Esophagus muscularis mucosa (tissue), 4 donors: ENCODE results near the gene RAB20. TPM values are rescaled to one million over a fixed set of nuclear protein-coding genes. Genes with fewer than 3 reads are reported as not detected.
A peak's percentile ranks its signal among the peaks of the same experiment; 100 is the strongest.

ENCODE experiments used
- DNase-seq: peaks from one replicate; pipeline ENCODE4 v3.0.0-alpha.2; 2017; ENCODE audit errors: extremely low spot score
- H3K27ac ChIP-seq, 4 donors: fragments of 200-600 bp; sonication (generic); replicated peaks in 1 of 4; 1 replicate in 3 of 4; 2 replicates in 1 of 4; pipeline ENCODE4 v1.5.1; 2016 to 2019; ENCODE audit warnings: mild to moderate bottlenecking in 1 of 4
- H3K27me3 ChIP-seq, 4 donors: fragments of 200-600 bp; sonication (generic); one replicate each; pipeline versions ENCODE4 v1.5.1 to v1.6.0; 2016 to 2019
- H3K36me3 ChIP-seq, 4 donors: fragments of 200-600 bp; sonication (generic); one replicate each; pipeline ENCODE4 v1.5.1; 2016 to 2019
- H3K4me1 ChIP-seq, 4 donors: fragments of 200-600 bp; sonication (generic); one replicate each; pipeline ENCODE4 v1.5.1; 2016 to 2019
- H3K4me3 ChIP-seq, 4 donors: fragments of 200-600 bp; sonication (generic); 1 replicate in 2 of 4; 2 replicates in 2 of 4; pipeline ENCODE4 v1.5.1; 2016 to 2019; ENCODE audit warnings: mild to moderate bottlenecking in 4 of 4, moderate library complexity in 1 of 4
- H3K9me3 ChIP-seq, 4 donors: fragments of 200-600 bp; sonication (generic); 1 replicate in 3 of 4; 2 replicates in 1 of 4; pipeline ENCODE4 v1.5.1; 2016 to 2019
- EP300 ChIP-seq: sonication (generic); formaldehyde crosslinking; IDR thresholded peaks from one replicate; pipeline ENCODE4 v1.6.1; 2017; ENCODE audit warnings: antibody characterized with exemption
- POLR2A ChIP-seq: fragments of 450-650 bp; IDR thresholded peaks from one replicate; pipeline ENCODE4 v1.6.1; 2017; ENCODE audit warnings: antibody characterized with exemption, moderate library complexity, mild to moderate bottlenecking, low read depth
- POLR2AphosphoS5 ChIP-seq, 2 donors: sonication (generic); formaldehyde crosslinking; IDR thresholded peaks; one replicate each; pipeline ENCODE4 v1.6.1; 2017; ENCODE audit warnings: antibody characterized with exemption in 2 of 2
- WGBS: methylation state at CpG from one replicate; pipeline ENCODE4 v1.1.5; 2018; 5-methylcytosine and 5-hydroxymethylcytosine counted together
- intact Hi-C: fragments of 100-400 bp; cut with DNase I; formaldehyde crosslinking; loops from one replicate; pipeline ENCODE4 v1.15.1; 2023
- total RNA-seq, 4 donors: library from RNA; depleted of rRNA; stranded (reverse); fragments of >200 nt; gene quantifications; one replicate each; pipeline versions ENCODE4 v1.1.0 to v1.2.1, GENCODE V29; 2016
- TF ChIP-seq, protein P1 (sequence below), 3 experiments: fragments of 200-600 bp in 2 of 3; fragments of 450-650 bp in 1 of 3; sonication (generic) in 2 of 3; IDR thresholded peaks; one replicate each; pipeline ENCODE4 v1.5.1; 2017 to 2019; ENCODE audit warnings: antibody characterized with exemption in 3 of 3, mild to moderate bottlenecking in 2 of 3, moderate library complexity in 1 of 3

The RAB20 gene
- total RNA-seq, 4 donors from 2014 or later, result 10.9 to 40.6 (median 15.4) TPM

DNA sequence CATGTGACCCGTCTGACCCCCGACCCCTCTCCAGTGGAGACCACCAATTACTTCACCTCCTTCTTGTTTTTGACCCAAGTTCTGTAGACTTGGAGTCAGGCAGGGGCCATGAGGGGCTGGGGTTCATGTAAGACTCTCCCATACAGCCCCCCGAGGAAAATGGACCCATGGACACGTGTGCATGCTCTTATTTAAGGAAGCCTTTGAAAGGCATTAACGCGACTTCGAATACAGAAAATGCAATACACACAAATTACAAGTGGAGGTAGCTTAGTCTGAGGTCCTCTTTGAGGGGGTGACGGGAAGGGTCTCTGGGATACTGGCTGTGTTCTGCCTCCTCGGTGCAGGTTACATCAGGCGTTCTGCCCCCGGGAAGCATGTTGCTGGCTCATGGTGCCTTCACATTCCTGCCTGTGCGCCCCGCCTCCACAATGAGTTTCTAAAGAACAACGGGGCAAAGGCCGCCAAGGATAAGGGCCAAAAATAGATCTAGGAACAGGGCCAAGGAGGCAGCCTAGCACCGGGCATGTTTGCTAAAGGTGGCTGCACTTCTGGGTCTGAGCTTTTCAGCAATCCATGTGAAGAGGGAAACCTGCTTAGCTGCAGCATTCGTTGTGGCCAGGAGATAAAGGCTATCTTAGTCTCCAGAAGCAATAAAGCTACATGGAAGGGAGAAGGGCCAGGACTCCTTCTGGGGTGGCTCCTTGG, 54.5 kb downstream of the RAB20 start:
- Histone ChIP-seq H3K4me1 (peaks cover 45 to 62% (median 51%) of the 10 kb centered on the region in 4 donors), H3K4me3 (no peak overlapping the region), H3K27me3 (no peaks in the 10 kb centered on the region), H3K9me3 (no peaks in the 10 kb centered on the region), H3K27ac (peak overlapping the region; percentile 69 to 79 (median 78)), H3K36me3 (peaks cover 56 to 99% (median 95%) of the 10 kb centered on the region in 4 donors)
- DNase-seq, result no peak
- TF ChIP-seq POLR2AphosphoS5 (IDR thresholded peaks at IDR 0.05) (peak; percentile 74 to 80), EP300 (peak; percentile 31), POLR2A (no peak)
- 40% methylated on average over 17 of the region's 17 CpGs for WGBS
- intact Hi-C loops, result loop anchor here (5.0 kb wide), 1 partner anchor 55 kb away; the partner anchor contains the start of gene RAB20

DNA sequence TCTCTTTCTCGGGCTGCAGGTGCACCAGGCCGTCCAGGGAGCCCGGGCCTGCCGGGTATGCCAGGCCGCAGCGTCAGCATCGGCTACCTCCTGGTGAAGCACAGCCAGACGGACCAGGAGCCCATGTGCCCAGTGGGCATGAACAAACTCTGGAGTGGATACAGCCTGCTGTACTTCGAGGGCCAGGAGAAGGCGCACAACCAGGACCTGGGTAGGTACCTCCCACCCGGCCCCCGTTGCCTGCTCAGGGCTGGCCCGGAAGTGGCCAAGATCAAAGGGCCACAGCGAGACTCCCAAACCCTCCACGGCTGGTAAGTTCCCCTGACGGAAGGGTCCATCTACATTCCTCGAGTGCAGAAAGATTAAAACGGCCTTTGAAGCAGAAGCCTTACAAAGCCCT, 55.1 kb downstream of the RAB20 start:
- 83% methylated on average over 17 of the region's 18 CpGs for WGBS
- H3K4me1 ChIP-seq, result peaks cover 45 to 62% (median 51%) of the 10 kb centered on the region in 4 donors
- H3K27me3 ChIP-seq, result no peaks in the 10 kb centered on the region
- TF ChIP-seq, protein P1, sequence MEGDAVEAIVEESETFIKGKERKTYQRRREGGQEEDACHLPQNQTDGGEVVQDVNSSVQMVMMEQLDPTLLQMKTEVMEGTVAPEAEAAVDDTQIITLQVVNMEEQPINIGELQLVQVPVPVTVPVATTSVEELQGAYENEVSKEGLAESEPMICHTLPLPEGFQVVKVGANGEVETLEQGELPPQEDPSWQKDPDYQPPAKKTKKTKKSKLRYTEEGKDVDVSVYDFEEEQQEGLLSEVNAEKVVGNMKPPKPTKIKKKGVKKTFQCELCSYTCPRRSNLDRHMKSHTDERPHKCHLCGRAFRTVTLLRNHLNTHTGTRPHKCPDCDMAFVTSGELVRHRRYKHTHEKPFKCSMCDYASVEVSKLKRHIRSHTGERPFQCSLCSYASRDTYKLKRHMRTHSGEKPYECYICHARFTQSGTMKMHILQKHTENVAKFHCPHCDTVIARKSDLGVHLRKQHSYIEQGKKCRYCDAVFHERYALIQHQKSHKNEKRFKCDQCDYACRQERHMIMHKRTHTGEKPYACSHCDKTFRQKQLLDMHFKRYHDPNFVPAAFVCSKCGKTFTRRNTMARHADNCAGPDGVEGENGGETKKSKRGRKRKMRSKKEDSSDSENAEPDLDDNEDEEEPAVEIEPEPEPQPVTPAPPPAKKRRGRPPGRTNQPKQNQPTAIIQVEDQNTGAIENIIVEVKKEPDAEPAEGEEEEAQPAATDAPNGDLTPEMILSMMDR (IDR thresholded peaks at IDR 0.05), result no peak
- TF ChIP-seq EP300 (no peak), POLR2A (no peak), POLR2AphosphoS5 (IDR thresholded peaks at IDR 0.05) (no peak)
- intact Hi-C loops, result loop anchor here (5.0 kb wide), 1 partner anchor 56 kb away; the partner anchor contains the start of gene RAB20
- H3K36me3 ChIP-seq, result peaks cover 57 to 99% (median 95%) of the 10 kb centered on the region in 4 donors
- no peaks in the 10 kb centered on the region for H3K9me3 ChIP-seq
- no peak overlapping the region for H3K4me3 ChIP-seq
- DNase-seq, result no peak
- peak overlapping the region; percentile 69 to 79 (median 78) for H3K27ac ChIP-seq

DNA sequence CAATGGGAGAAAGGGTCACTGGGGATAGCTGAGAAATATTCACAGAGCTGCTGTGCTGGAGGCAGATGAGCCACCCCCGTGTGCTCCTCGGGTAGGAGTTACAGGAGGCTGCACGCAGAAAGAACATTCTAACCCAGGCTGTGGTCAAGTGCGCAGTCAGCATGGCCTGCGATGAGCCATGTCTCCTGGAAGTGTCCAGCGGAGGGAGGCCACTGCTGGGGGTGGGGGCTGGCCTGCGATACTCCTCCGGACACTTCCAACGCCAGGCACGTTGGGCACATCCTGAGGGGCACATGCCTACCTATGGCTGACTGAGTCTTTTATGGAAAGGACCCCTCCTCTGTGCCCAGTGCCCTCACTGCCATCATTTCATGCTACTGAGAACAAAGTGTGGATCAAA, 55.9 kb downstream of the RAB20 start:
- intact Hi-C loops, result loop anchor here (5.0 kb wide), 1 partner anchor 57 kb away; the partner anchor contains the start of gene RAB20
- WGBS, result 88% methylated on average over 7 of the region's 10 CpGs
- DNase-seq, result no peak
- Histone ChIP-seq H3K36me3 (peaks cover 61 to 99% (median 95%) of the 10 kb centered on the region in 4 donors), H3K4me3 (no peak overlapping the region), H3K27ac (peak overlapping the region; percentile 69 to 79 (median 78)), H3K27me3 (no peaks in the 10 kb centered on the region), H3K4me1 (peaks cover 44 to 60% (median 50%) of the 10 kb centered on the region in 4 donors), H3K9me3 (no peaks in the 10 kb centered on the region)
- TF ChIP-seq POLR2AphosphoS5 (IDR thresholded peaks at IDR 0.05) (peak in 1 of 2 donors; percentile 10), POLR2A (no peak), EP300 (no peak)
- TF ChIP-seq, protein P1 (IDR thresholded peaks at IDR 0.05), result no peak

DNA sequence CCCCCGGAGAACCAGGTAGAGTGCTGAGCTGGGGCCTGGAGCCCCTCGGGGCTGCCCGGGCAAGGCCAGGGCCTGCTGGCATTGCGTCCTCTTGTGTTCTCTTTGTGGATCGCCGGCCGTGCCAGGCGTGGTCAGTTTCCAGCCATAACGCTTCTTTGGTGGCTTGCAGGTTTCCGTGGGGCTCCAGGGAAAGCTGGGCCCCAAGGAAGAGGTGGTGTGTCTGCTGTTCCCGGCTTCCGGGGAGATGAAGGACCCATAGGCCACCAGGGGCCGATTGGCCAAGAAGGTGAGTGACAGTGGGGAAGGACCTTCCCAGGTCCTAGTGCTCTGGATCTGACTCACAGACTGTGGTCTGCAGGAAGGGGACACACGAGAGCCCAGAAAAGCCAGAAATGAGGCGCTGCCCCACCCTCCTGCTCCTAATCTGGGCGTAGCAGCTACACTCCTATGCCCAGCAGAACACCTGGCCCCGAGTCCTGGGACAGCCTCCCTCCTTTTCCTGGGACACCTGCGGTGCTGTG, 57.5 kb downstream of the RAB20 start:
- peaks cover 61 to 100% (median 97%) of the 10 kb centered on the region in 4 donors for H3K36me3 ChIP-seq

More for the DNA sequence above, 57.5 kb downstream of the RAB20 start:
- peak overlapping the region; percentile 55 to 78 (median 60) for H3K27ac ChIP-seq
- H3K4me3 ChIP-seq, result no peak overlapping the region
- H3K9me3 ChIP-seq, result no peaks in the 10 kb centered on the region
- intact Hi-C loops, result no loop called here
- no peaks in the 10 kb centered on the region for H3K27me3 ChIP-seq
- peaks cover 31 to 45% (median 35%) of the 10 kb centered on the region in 4 donors for H3K4me1 ChIP-seq
- TF ChIP-seq EP300 (no peak), POLR2AphosphoS5 (IDR thresholded peaks at IDR 0.05) (no peak), POLR2A (no peak)
- TF ChIP-seq, protein P1 (IDR thresholded peaks at IDR 0.05), result no peak
- 98% methylated on average over 12 of the region's 18 CpGs for WGBS
- no peak for DNase-seq
